Gastrocnemius medialis (tissue), 4 donors: ENCODE measurements around the gene DOCK3. TPM values are rescaled to one million over a fixed set of nuclear protein-coding genes. Genes with fewer than 3 reads are reported as not detected.

Experiments
- ATAC-seq, 2 donors: fragments of 150-250 bp; one replicate each; pipeline ENCODE4 v1.9.1; 2016
- DNase-seq, 2 donors: peaks; one replicate each; pipeline ENCODE4 v3.0.0-alpha.2; 2019
- H3K27ac ChIP-seq, 4 donors: fragments of 200-600 bp; sonication (generic); 1 replicate in 1 of 4; 2 replicates in 3 of 4; pipeline ENCODE4 v1.5.1; 2016 to 2018; ENCODE audit warnings: mild to moderate bottlenecking in 2 of 4, moderate library complexity in 1 of 4
- H3K27me3 ChIP-seq, 3 donors: fragments of 200-600 bp; sonication (generic) in 2 of 3; 1 replicate in 1 of 3; 2 replicates in 2 of 3; pipeline versions ENCODE4 v1.5.1 to v1.6.0; 2016 to 2019; ENCODE audit warnings: mild to moderate bottlenecking in 1 of 3, moderate library complexity in 1 of 3
- H3K36me3 ChIP-seq, 2 donors: fragments of 200-600 bp; sonication (generic) in 1 of 2; one replicate each; pipeline ENCODE4 v1.5.1; 2017 to 2018
- H3K4me1 ChIP-seq, 2 donors: fragments of 200-600 bp; sonication (generic) in 1 of 2; one replicate each; pipeline ENCODE4 v1.5.1; 2016 to 2017; ENCODE audit warnings: mild to moderate bottlenecking in 2 of 2
- H3K4me3 ChIP-seq, 4 donors: fragments of 200-600 bp; sonication (generic) in 3 of 4; 1 replicate in 1 of 4; 2 replicates in 3 of 4; pipeline ENCODE4 v1.5.1; 2016 to 2019; ENCODE audit warnings: mild to moderate bottlenecking in 2 of 4
- H3K9me3 ChIP-seq, 3 donors: fragments of 200-600 bp; sonication (generic) in 2 of 3; 1 replicate in 1 of 3; 2 replicates in 2 of 3; pipeline ENCODE4 v1.5.1; 2016 to 2019
- POLR2A ChIP-seq, 2 donors: fragments of 450-650 bp; IDR thresholded peaks; one replicate each; pipeline ENCODE4 v1.6.1; 2017; ENCODE audit warnings: antibody characterized with exemption in 2 of 2, mild to moderate bottlenecking in 2 of 2, moderate library complexity in 2 of 2
- in situ Hi-C, 4 donors: fragments of 200-750 bp; cut with MboI; loops; one replicate each; pipeline versions ENCODE4 v1.15.0 to v1.8.0; 2017; ENCODE audit warnings: low sequenced_read_pairs in 4 of 4
- intact Hi-C: fragments of 100-400 bp; cut with DNase I; formaldehyde crosslinking; loops from one replicate; pipeline ENCODE4 v1.15.1; 2023; ENCODE audit warnings: low total_unique reads
- total RNA-seq, 4 donors: library from RNA; depleted of rRNA; stranded (reverse); fragments of >200 nt; gene quantifications; one replicate each; pipeline versions ENCODE4 v1.1.0 to v1.2.3, GENCODE V29; 2016
- TF ChIP-seq, protein P1 (sequence below), 5 experiments: fragments of 450-650 bp in 3 of 5; fragments of 200-600 bp in 2 of 5; sonication (generic) in 2 of 5; IDR thresholded peaks in 4 of 5; conservative IDR thresholded peaks in 1 of 5; 1 replicate in 4 of 5; 2 replicates in 1 of 5; pipeline ENCODE4 v1.5.1; 2016 to 2019; ENCODE audit warnings: antibody characterized with exemption in 5 of 5, mild to moderate bottlenecking in 3 of 5, moderate library complexity in 3 of 5

The DOCK3 gene
- total RNA-seq, 4 donors from 2014 or later = 0.61 to 3.1 (median 0.73) TPM

DNA sequence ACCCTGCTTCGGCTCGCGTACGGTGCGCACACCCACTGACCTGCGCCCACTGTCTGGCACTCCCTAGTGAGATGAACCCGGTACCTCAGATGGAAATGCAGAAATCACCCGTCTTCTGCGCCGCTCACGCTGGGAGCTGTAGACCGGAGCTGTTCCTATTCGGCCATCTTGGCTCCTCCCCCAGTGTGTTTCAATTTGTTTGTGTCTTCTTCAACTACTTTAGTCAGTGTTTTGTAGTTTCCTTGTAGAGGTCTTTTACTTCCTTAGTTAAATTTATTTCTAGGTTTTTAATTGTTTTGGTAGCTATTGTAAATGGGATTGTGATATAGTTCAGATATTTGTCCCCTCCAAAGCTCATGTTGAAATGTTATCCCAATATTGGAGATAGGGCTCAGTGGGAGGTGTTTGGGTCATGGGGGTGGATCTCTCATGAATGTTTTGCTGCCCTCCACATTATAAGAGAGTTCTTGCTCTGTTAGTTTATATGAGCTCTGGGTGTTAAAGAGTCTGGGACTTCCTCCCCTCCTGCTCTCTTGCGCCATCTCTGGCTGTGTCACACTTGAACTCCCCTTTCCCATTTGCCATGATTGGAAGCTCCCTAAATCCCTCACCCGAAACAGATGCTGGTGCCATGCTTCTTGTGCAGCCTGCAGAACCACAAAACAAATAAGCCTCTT is 304.4 kb downstream of the DOCK3 start:
- in situ Hi-C loops = no loop called here
- peaks cover 0 to 5% of the 10 kb centered on the region in 2 donors for H3K4me1 ChIP-seq
- H3K27ac ChIP-seq = no peak overlapping the region
- intact Hi-C loops = no loop called here
- TF ChIP-seq POLR2A (IDR thresholded peaks at IDR 0.05) = no peak
- TF ChIP-seq, protein P1, sequence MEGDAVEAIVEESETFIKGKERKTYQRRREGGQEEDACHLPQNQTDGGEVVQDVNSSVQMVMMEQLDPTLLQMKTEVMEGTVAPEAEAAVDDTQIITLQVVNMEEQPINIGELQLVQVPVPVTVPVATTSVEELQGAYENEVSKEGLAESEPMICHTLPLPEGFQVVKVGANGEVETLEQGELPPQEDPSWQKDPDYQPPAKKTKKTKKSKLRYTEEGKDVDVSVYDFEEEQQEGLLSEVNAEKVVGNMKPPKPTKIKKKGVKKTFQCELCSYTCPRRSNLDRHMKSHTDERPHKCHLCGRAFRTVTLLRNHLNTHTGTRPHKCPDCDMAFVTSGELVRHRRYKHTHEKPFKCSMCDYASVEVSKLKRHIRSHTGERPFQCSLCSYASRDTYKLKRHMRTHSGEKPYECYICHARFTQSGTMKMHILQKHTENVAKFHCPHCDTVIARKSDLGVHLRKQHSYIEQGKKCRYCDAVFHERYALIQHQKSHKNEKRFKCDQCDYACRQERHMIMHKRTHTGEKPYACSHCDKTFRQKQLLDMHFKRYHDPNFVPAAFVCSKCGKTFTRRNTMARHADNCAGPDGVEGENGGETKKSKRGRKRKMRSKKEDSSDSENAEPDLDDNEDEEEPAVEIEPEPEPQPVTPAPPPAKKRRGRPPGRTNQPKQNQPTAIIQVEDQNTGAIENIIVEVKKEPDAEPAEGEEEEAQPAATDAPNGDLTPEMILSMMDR (IDR thresholded peaks at IDR 0.05 in 4 of 5, conservative IDR thresholded peaks at IDR 0.05 in 1 of 5) = no peak
- ATAC-seq (no peak), DNase-seq (no peak)
- H3K4me3 ChIP-seq = no peak overlapping the region
- H3K9me3 ChIP-seq = no peaks in the 10 kb centered on the region
- no peaks in the 10 kb centered on the region for H3K36me3 ChIP-seq
- H3K27me3 ChIP-seq = no peaks in the 10 kb centered on the region

DNA sequence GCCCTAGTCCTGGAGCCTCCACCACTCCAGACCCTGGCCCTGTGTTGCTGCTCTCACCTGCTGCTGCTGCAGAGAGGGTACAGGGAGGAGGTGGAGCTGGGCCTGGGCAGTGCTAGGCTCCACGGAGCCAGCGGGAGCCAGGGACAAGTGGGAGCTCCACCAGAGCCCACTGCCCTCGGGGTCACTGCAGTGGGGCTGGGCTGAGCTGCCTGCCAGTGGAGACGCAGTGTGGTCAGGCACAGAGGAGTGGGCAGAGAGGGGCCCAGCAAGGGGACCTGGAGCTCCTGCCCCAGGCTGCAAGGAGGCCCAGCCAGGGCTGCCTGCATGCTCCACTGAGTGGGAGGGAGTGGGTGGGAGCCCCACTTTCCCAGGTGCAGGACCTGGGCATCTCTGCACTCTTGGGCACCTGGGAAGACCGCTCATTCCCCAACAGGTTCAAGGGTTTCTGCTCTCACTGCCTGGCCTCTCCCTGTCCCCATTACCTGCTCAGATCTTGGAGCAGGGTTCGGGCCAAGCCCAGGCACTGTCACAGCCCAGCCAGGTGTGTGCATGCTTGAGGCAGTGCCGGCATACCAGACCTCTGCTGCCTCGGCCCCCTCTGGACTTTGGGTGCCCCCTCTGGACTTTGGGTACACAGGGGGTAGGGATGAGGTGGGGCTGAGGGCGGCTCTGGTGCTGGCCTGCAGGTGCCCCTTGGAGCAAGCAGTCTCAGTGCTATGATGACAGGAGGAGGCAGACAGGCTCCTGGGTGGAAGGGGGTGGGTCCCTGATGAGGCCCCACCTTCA is 308.0 kb downstream of the DOCK3 start:
- Histone ChIP-seq H3K36me3 (no peaks in the 10 kb centered on the region), H3K27me3 (no peaks in the 10 kb centered on the region), H3K4me1 (peaks cover 0 to 5% of the 10 kb centered on the region in 2 donors), H3K4me3 (no peak overlapping the region), H3K9me3 (no peaks in the 10 kb centered on the region), H3K27ac (no peak overlapping the region)
- TF ChIP-seq, protein P1 (IDR thresholded peaks at IDR 0.05 in 4 of 5, conservative IDR thresholded peaks at IDR 0.05 in 1 of 5) = no peak
- no peak for TF ChIP-seq POLR2A (IDR thresholded peaks at IDR 0.05)
- DNase-seq (no peak), ATAC-seq (no peak)
- intact Hi-C loops = no loop called here
- in situ Hi-C loops = no loop called here

DNA sequence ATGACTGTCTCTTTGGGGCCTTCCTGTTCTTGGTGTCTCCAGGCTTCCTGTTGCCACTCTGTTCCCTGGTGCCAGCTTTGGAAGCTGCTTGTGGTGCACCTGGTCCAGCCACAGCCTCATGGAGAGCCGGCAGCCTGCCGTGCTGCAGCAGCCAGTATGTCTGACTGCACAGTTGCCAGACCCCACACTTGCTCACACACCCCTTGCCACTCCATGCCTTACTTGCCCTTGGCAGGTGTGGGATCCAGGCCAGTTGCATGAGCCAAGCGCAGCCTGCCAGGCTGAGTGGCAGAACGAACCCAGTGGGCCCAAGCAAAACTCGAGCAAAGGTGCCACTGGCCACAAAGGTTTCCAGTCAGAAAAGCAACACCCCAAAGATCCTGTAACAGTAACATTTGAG is 309.2 kb downstream of the DOCK3 start:
- in situ Hi-C loops = no loop called here
- TF ChIP-seq POLR2A (IDR thresholded peaks at IDR 0.05) = no peak
- TF ChIP-seq, protein P1 (IDR thresholded peaks at IDR 0.05 in 4 of 5, conservative IDR thresholded peaks at IDR 0.05 in 1 of 5) = no peak
- H3K4me1 ChIP-seq = peaks cover 0 to 5% of the 10 kb centered on the region in 2 donors
- no peaks in the 10 kb centered on the region for H3K9me3 ChIP-seq
- ATAC-seq (no peak), DNase-seq (no peak)
- no peaks in the 10 kb centered on the region for H3K36me3 ChIP-seq
- intact Hi-C loops = no loop called here
- no peak overlapping the region for H3K4me3 ChIP-seq
- H3K27ac ChIP-seq = no peak overlapping the region
- H3K27me3 ChIP-seq = no peaks in the 10 kb centered on the region

DNA sequence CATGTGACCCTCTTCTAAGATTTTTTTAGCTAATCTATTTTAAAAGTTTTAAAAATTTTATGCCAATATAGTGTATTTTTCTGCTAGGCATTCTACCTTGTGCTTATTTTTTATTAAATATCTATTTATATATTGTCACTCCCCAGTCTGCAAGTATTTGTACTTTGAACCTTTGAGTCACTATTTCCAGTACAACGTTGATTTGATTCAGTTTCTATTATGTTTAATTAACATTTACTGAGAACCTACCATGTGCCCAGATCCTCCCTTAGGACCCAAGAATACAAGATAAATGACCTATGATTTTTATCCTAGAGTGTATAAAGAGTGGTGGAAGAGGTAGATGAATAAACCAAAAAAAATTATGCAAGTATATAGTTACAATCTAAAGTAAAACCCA is 311.2 kb downstream of the DOCK3 start:
- intact Hi-C loops = no loop called here
- in situ Hi-C loops = no loop called here
- no peaks in the 10 kb centered on the region for H3K27me3 ChIP-seq
- no peak for ATAC-seq
- peaks cover 0 to 5% of the 10 kb centered on the region in 2 donors for H3K4me1 ChIP-seq
- no peak for DNase-seq
- no peak overlapping the region for H3K4me3 ChIP-seq
- no peaks in the 10 kb centered on the region for H3K9me3 ChIP-seq
- no peaks in the 10 kb centered on the region for H3K36me3 ChIP-seq
- no peak overlapping the region for H3K27ac ChIP-seq
- TF ChIP-seq, protein P1 (IDR thresholded peaks at IDR 0.05 in 4 of 5, conservative IDR thresholded peaks at IDR 0.05 in 1 of 5) = no peak
- TF ChIP-seq POLR2A (IDR thresholded peaks at IDR 0.05) = no peak
